ENCODE results near the gene BAHCC1.

The BAHCC1 gene

DNA sequence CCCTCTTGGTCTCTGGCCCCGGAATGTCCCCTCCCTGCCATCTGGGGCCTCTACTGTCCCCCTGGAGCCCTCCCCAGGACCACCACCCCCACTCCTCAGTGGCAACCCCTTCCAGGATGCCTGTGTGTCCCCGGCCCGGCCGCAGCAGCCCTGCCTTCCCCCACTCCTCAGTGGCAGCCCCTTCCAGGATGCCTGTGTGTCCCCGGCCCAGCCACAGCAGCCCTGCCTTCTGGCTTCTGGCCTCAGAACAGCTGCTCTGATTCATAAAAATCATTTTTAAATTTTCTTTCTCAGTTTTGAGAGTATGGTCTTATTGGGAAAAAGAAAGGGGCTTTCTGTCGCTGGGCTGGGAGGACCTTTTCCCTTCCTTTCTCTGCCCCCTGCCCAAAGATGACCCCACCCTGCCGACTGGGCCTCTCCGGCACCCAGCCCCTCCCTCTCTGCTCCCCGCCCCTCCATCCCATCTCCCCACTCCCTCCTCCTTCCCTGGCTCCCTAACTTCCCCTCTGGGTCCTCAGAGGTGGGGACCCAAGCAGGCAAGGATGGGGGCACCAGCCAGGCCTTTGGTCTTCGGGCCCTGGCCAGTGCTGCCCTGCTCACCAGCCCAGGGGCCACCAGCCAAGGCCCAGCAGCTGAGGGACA is 40.5 kb downstream of the BAHCC1 start:
- in situ Hi-C loops (cut with MboI; ENCODE audit: low pct_unique_long_range_greater_than_20kb, low sequenced_read_pairs, unreplicated experiment): no loop called here
- no peak for DNase-seq (ENCODE audit: low spot score)
- TF ChIP-seq, protein P1, sequence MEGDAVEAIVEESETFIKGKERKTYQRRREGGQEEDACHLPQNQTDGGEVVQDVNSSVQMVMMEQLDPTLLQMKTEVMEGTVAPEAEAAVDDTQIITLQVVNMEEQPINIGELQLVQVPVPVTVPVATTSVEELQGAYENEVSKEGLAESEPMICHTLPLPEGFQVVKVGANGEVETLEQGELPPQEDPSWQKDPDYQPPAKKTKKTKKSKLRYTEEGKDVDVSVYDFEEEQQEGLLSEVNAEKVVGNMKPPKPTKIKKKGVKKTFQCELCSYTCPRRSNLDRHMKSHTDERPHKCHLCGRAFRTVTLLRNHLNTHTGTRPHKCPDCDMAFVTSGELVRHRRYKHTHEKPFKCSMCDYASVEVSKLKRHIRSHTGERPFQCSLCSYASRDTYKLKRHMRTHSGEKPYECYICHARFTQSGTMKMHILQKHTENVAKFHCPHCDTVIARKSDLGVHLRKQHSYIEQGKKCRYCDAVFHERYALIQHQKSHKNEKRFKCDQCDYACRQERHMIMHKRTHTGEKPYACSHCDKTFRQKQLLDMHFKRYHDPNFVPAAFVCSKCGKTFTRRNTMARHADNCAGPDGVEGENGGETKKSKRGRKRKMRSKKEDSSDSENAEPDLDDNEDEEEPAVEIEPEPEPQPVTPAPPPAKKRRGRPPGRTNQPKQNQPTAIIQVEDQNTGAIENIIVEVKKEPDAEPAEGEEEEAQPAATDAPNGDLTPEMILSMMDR (IDR thresholded peaks at IDR 0.05; ENCODE audit: extremely low read depth, insufficient read depth, missing control alignments): no peak

DNA sequence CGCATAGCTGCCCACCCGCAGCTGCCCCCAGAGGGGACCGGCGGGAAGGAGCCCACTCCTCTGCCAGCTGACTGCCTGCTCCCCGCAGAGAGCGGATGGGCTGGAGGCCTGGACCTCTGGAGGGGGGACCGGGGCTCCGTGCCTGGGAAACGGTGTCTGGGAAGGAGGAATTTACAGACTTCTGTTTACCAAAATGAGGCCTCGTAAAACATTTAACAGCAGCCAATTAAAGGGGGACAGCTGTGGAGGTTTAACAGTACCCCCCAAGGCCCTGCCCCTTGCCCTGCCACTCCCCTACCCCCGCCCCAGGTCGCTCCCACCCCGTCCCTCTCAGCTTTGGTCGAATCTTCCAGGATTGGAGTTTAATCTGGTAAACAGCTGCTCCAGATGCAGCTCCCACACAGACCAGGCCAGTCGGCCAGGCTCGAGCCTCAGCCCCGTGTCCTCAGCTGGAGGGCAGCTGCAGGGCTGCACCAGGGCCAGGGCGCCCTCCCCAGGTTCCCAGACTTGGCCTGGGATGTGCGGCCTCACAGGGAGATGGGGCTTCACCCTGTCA is 41.1 kb downstream of the BAHCC1 start:
- TF ChIP-seq, protein P1 (IDR thresholded peaks at IDR 0.05; ENCODE audit: extremely low read depth, insufficient read depth, missing control alignments): no peak
- in situ Hi-C loops (cut with MboI; ENCODE audit: low pct_unique_long_range_greater_than_20kb, low sequenced_read_pairs, unreplicated experiment): no loop called here
- no peak for DNase-seq (ENCODE audit: low spot score)

DNA sequence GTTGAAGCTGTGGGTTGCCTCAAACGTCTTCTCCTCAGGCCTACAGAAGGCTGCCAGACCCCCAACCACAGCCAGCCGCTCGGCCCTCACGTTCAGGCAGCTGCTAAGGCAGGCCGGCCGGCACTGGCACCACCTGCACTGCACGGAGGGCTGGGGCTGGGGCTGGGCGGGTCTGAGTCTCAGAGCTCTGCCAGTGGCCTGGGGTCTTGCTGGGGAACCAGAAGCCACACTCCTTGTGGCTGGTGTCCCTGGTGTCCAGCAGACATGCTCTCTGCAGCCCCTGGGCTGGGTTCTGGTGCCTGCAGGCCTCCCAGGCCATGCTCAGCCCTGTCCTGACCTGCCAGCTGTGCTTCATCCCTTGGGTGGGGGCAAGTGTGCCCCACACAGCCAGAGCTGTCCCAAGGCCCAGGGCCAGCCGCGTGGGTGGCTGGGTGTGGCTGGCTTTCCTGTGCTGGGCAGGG is 42.0 kb downstream of the BAHCC1 start:
- TF ChIP-seq, protein P1 (IDR thresholded peaks at IDR 0.05; ENCODE audit: extremely low read depth, insufficient read depth, missing control alignments): no peak
- in situ Hi-C loops (cut with MboI; ENCODE audit: low pct_unique_long_range_greater_than_20kb, low sequenced_read_pairs, unreplicated experiment): no loop called here
- DNase-seq (ENCODE audit: low spot score): no peak

DNA sequence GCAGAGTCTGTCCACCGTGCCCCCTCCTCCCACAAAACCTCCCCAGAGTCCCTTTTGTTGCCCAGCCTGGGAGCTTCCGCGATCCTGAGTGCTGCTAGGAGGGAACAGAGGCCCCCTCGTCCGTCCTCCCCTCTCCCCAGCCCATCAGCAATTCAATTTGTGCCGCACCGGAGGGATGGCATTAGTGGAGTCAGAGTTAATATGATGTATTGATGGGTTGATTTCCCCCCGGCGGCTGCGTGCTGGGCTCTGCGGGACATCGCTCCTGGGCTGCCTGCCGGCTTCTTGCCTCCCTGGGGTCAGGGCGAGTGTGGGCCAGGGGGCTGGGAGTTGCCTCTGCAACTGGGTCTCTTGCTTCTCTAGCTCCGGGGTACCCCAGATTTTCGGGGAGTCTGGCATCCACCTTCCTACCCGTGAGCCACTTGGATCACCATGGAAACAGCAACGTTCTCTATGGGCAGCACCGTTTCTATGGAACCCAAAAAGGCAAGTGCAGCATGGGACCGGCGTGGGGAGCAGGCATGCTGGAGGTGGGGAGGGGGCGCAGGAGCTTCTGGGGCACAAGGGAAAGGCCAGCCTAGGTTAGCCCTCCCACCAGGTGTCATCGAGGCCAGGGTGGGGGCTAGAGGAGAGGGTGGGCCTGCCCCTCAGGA is 42.9 kb downstream of the BAHCC1 start:
- TF ChIP-seq, protein P1 (IDR thresholded peaks at IDR 0.05; ENCODE audit: extremely low read depth, insufficient read depth, missing control alignments): no peak
- in situ Hi-C loops (cut with MboI; ENCODE audit: low pct_unique_long_range_greater_than_20kb, low sequenced_read_pairs, unreplicated experiment): no loop called here
- DNase-seq (ENCODE audit: low spot score): no peak

DNA sequence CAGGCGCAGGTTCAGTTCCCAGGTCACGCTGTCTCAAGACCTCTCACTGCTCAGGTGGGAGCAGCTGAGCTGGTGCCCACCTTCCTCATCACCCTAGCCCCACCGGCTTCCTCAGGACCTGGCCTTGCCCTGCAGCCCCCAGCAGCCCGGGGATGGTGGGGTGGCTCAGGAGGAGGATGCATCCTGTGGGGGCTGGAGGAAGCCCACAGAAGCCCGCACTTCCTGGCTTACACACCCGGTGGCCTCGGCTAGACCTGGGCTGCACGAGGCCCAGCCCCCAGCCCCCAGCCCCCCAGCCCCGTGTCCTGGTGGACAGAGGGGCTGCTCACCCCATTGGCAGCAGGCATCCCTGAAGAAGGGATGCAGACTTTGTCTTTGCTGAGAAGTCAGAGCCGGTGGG is 43.4 kb downstream of the BAHCC1 start:
- DNase-seq (ENCODE audit: low spot score): no peak
- TF ChIP-seq, protein P1 (IDR thresholded peaks at IDR 0.05; ENCODE audit: extremely low read depth, insufficient read depth, missing control alignments): no peak
- in situ Hi-C loops (cut with MboI; ENCODE audit: low pct_unique_long_range_greater_than_20kb, low sequenced_read_pairs, unreplicated experiment): no loop called here

DNA sequence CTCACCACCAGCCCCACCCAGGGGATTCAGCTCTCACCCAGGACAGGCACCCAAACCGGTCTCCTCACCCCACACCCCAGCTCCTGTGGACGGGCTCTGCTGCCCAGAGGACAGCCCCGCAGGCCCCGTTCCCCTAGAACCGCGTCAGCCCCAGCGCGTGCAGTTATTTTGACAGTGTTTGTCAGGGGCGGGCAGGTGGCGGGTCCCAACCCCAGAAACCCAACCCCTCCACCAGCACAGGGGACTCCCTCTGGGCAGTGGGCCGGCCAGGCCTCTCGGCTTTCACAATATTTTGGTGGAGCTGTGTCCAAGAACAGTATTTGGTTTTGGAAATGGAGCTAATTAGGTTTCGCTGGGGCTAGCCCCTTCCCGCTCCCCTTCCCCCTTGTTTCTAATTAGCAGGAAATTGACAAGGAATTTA is 44.8 kb downstream of the BAHCC1 start:
- DNase-seq (ENCODE audit: low spot score): no peak

More for the DNA sequence above, 44.8 kb downstream of the BAHCC1 start:
- in situ Hi-C loops (cut with MboI; ENCODE audit: low pct_unique_long_range_greater_than_20kb, low sequenced_read_pairs, unreplicated experiment): no loop called here
- TF ChIP-seq, protein P1 (IDR thresholded peaks at IDR 0.05; ENCODE audit: extremely low read depth, insufficient read depth, missing control alignments): no peak

All from GM13977 (cell line).